Measurements from ENCODE around the gene IFT81.
"Not testable (repeated sequence)": the region's sequence is repeated elsewhere in the genome, so short reads cannot be mapped to it uniquely, and the experiment has no call there.

Gene IFT81

DNA sequence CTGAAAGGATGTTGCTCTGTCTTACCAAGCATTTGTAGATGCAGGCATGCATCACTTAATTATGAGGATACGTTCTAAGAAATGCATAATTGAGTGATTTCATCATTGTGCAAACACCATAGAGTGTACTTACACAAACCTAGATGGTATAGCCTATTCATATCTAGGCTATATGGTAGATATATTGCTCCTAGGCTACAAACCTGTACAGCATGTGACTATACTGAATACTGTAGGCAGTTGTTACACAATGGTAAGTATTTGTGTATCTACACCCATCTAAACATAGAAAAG lies 75.9 kb downstream of the IFT81 start:
- DNase-seq (ENCODE audit: low spot score in 2 of 2) (no peak), ATAC-seq (peak; percentile 28)
- Mint-ChIP-seq H3K27ac (no peak overlapping the region), H3K4me3 (no peak overlapping the region), H3K36me3 (no peaks in the 10 kb centered on the region), H3K4me1 (peaks cover 9% of the 10 kb centered on the region), H3K9me3 (no peaks in the 10 kb centered on the region)

DNA sequence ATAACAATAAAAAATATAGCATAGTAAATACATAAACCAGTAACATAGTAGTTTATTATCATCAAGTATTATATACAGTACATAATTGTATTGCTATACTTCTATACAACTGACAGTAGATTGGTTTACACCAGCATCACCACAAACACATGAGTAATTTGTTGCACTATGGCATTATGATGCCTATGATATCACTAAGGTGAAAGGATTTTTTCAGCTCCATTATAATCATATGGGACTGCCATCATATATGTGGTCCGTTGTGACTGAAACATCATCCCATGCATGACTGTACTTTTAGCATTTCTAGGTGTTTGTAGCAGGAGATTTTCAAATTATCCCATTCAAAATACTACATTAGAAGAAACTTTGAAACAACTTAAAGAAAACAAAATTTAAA lies 77.8 kb downstream of the IFT81 start:
- Mint-ChIP-seq H3K27ac (no peak overlapping the region), H3K4me1 (peaks cover 9% of the 10 kb centered on the region), H3K36me3 (no peaks in the 10 kb centered on the region), H3K4me3 (no peak overlapping the region), H3K9me3 (no peaks in the 10 kb centered on the region)
- ATAC-seq (peak; percentile 51), DNase-seq (ENCODE audit: low spot score in 2 of 2) (no peak)

DNA sequence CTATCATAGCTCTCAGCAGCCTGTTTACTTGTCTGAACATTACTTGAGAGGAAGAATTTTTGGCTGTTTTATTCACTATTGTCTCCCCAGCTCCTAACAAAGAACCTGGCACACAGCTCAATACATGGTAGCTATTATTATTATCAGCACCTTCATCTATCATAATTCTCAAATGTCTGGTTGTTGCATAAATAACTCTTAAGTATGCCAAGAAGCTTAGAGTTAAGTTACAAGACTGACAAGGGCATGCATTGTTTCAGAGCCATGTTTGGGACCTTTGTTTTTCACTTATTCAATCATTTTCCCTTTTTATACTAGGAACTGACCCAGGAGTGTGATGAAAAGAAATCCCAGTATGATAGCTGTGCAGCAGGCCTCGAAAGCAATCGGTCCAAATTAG lies 79.4 kb downstream of the IFT81 start:
- Mint-ChIP-seq H3K4me1 (peaks cover 9% of the 10 kb centered on the region), H3K9me3 (no peaks in the 10 kb centered on the region), H3K4me3 (no peak overlapping the region), H3K36me3 (no peaks in the 10 kb centered on the region), H3K27ac (no peak overlapping the region)
- DNase-seq (ENCODE audit: low spot score in 2 of 2), result no peak
- no peak for ATAC-seq

DNA sequence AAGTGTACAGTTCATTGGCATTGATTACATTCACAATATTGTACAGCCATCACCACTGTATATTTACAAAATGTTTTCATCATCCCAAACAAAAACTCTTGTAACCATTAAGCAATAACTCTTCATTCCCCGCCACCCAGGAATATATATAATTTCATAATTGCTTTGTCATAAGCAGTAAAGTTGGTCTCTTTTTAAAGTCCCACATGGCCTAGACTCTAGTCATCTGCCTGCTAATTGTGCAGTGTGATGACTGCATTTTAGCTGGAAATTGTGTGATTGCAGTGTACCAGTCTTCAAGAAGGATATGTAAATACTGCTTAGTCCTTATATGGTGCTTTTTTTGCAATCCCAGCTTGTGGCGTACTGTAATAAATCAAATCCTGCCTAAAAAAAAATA lies 81.8 kb downstream of the IFT81 start:
- Mint-ChIP-seq H3K27ac (no peak overlapping the region), H3K9me3 (no peaks in the 10 kb centered on the region), H3K4me1 (no peaks in the 10 kb centered on the region), H3K4me3 (no peak overlapping the region), H3K36me3 (no peaks in the 10 kb centered on the region)
- ATAC-seq (no peak), DNase-seq (ENCODE audit: low spot score in 2 of 2) (no peak)

DNA sequence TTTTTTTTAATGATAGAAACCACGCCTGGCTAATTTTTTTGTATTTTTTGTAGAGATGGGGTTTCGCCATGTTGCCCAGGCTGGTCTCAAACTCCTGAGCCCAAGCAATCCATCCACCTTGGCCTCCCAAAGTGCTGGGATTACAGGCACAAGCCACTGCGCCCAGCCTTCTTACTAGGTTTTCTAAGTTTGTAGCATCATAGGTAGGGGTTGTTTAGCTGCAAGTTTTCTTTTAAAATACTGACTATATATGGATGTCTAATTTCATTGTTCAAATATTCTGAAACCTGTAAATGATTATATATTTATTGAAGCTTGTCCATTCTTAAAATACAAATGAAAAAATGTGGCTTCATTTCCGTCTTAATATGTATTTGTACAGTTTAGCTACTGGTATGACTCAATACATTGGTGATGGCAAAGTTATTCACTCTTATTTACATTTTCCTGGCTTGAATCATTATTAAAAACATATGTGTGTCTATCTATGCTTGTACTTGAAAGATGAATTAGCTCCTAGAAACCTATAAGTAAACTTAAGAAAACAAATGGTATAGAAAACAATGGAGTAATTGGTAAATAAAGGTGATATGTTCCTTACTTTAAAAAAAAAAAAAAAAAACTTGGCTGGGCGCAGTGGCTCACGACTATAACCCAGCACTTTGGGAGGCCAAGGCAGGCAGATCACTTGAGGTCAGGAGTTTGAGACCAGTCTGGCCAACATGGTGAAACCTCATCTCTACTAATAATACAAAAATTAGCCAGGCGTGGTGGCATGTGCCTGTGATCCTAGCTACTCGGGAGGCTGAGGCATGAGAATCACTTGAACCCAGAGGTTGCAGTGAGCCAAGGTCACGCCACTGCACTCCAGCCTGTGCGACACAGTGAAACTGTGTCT lies 87.7 kb downstream of the IFT81 start:
- not testable (repeated sequence) for H3K27ac Mint-ChIP-seq; H3K4me1 Mint-ChIP-seq; DNase-seq (ENCODE audit: low spot score in 2 of 2); ATAC-seq; H3K9me3 Mint-ChIP-seq; H3K4me3 Mint-ChIP-seq; H3K36me3 Mint-ChIP-seq

DNA sequence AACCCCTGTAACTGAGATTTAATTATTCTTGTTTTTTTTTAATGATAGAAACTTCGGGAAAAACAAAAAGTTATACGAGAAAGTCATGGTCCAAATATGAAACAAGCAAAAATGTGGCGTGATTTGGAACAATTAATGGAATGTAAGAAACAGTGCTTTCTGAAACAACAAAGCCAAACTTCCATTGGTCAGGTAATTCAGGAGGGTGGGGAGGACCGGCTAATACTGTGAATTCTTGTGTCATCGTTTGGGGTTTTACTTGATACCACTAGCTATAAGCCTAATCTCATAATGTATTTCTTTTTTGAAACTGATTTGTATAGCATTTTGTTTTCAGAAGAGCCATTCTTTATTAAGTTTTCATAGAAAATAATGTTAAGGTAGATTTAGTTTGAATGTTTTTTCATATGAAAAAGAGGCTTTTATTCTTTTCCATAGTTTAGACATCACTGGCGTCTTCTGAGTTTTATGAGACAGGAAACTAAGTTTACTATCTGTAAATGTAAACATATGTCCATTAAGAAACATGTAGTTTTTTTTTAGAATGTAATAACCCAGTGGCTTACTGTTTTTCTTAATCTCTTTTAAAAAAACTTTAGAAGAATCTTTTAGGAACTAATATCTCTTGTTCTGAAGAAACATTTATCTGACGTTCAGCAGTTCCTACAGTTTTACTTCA lies 94.0 kb downstream of the IFT81 start:
- Mint-ChIP-seq H3K4me1 (no peaks in the 10 kb centered on the region), H3K27ac (no peak overlapping the region), H3K4me3 (no peak overlapping the region), H3K9me3 (peaks cover under 1% of the 10 kb centered on the region), H3K36me3 (no peaks in the 10 kb centered on the region)
- no peak for DNase-seq (ENCODE audit: low spot score in 2 of 2)
- no peak for ATAC-seq

DNA sequence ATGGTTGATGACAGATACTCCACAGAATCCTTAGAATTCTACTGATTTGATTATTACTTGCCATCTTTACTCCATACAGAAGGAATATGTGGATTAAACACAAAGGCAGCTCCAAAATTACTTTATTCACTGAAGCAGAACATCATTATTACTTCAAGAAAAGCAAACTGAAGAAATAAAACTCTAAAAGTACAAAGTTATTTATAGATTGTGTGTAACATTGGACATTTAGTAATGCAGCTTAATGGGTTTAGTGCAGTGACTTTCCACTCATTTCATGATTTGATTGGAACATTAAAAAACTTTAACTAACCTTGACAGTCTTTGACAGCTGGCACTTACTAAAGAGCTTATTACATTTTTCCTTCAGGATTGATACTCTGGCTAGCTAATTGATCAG lies 97.9 kb downstream of the IFT81 start:
- Mint-ChIP-seq H3K9me3 (no peaks in the 10 kb centered on the region), H3K4me1 (no peaks in the 10 kb centered on the region)

DNA sequence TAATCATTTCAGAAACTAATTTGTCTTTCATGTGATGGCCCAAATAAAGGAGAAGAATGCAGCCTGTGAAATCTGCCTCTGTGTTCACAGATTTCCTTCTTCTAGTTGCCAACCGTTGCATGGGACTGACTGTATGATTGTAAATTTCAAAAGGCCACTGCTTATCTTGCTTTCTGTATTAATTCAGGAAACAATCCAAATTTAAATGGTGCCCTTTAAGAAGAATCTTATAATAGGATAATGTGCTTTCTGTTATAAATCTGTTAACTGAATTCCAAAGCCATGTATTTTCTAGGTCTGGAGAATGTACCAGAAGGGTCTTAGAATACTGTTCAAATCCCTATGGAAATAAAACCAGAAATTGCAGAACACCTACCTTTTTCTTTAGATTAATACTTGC lies 98.3 kb downstream of the IFT81 start:
- Mint-ChIP-seq H3K36me3 (no peaks in the 10 kb centered on the region), H3K27ac (no peak overlapping the region), H3K9me3 (no peaks in the 10 kb centered on the region), H3K4me1 (no peaks in the 10 kb centered on the region), H3K4me3 (no peak overlapping the region)
- ATAC-seq (no peak), DNase-seq (ENCODE audit: low spot score in 2 of 2) (no peak)

More for the DNA sequence above, 97.9 kb downstream of the IFT81 start:
- H3K36me3 Mint-ChIP-seq, result no peaks in the 10 kb centered on the region
- no peak for ATAC-seq
- no peak overlapping the region for H3K27ac Mint-ChIP-seq
- no peak for DNase-seq (ENCODE audit: low spot score in 2 of 2)
- H3K4me3 Mint-ChIP-seq, result no peak overlapping the region

DNA sequence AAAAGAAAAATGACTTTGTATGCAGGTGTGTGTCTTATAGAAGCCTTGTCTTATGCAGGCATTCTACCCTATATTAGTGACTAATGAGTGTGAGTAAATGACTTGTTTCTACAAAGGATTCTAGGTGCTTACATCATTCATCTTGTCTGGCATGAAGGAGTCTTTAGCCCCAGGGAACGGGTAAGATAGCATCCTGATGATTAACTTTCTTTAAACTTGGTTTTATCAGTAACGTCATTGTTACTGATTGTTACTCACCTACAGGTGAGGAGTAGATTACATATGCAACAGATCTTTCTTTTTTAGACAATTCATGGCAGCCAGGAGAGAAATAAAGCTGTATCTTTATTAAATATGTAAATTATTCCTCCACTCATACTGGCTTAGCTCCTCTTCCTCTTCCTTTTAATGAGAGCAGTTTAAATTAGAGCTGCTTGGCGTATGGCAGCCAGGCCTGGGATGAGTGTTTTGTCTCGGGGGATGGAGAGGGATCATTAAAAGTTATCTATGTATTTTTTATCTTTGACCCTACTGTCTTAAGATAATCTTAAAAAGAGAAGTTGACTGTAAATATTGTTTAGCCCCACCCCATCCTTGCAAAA lies 99.7 kb downstream of the IFT81 start:
- no peaks in the 10 kb centered on the region for H3K36me3 Mint-ChIP-seq
- no peaks in the 10 kb centered on the region for H3K4me1 Mint-ChIP-seq
- ATAC-seq, result no peak
- H3K9me3 Mint-ChIP-seq, result no peaks in the 10 kb centered on the region
- no peak overlapping the region for H3K4me3 Mint-ChIP-seq
- no peak overlapping the region for H3K27ac Mint-ChIP-seq
- no peak for DNase-seq (ENCODE audit: low spot score in 2 of 2)

DNA sequence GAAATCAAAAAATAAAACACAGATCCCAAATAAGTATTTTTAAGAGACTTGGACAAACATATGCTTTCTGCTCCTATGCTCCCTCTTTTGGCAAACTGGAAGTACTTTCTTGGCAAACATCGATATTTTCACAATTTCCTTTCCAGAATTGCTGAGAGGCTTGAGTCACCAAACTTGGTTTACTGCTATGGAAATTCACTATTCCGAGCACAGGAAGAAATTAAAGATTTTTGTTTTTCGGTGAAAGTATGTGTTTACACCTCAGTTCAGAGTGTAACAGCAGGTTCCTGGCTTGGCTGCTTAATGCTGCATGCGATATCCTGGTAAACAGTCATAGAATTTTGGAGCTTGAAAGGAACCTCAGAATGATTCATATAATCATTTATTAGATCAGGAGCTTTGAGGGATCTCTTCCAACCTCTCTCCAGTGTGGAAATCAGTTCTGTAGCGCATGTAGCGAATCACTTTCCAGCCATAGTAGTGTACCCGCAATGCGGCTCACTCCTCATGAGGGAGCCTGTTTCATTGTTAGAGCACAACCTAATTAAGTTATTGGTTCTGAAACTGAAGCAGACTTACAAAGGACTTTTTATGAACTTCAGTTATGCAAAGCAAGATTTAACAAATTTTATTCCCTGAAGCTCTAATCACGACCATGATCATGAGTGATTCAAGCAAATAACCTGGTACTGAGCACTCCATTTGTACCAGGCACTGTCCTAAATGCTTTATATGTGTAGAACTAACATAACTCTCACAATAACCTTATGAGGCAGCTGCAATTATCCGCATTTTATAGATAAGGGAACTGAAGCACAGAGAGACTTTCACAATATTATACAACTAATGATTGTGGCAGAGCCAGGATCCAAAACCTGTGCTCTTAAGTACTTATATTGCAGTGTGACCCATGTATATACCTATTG lies 100.5 kb downstream of the IFT81 start:
- H3K27ac Mint-ChIP-seq, result no peak overlapping the region
- ATAC-seq (no peak), DNase-seq (ENCODE audit: low spot score in 2 of 2) (no peak)
- no peaks in the 10 kb centered on the region for H3K4me1 Mint-ChIP-seq
- no peak overlapping the region for H3K4me3 Mint-ChIP-seq
- H3K36me3 Mint-ChIP-seq, result no peaks in the 10 kb centered on the region
- no peaks in the 10 kb centered on the region for H3K9me3 Mint-ChIP-seq

DNA sequence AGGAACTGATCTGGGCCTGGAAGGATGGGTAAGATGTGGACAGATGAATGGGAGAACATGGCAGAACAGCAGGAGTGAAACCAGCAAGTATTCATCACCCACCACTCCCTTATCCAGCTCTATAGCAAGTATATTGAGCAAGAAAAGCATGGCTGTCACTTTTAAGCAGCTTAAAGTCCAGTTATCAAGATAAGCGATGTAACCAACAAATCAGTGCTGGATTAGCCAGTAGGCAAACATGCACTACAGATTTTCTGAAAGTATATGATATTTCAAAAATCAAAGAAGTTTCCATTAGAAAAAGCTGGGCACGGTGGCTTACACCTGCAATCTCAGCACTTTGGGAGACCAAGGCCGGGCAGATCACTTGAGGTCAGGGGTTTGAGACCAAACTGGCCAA lies 103.0 kb downstream of the IFT81 start:
- H3K9me3 Mint-ChIP-seq, result no peaks in the 10 kb centered on the region
- ATAC-seq, result no peak

DNA sequence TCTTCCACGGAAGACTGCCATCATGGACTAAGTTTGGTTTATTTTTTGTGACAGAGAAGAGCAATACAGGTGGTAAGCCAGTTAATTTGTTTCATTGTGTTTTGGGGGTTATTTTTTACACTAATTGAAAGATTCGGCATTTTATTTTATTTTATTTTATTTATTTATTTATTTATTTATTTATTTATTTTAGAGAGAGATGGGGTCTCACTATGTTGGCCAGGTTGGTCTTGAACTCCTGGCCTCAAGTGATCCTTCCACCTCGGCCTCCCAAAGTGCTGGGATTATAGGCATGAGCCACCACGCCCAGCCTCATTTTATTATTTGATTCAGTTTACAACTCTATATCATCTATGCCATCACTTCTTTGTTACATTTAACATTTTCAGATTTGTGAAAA lies 104.2 kb downstream of the IFT81 start:
- not testable (repeated sequence) for ATAC-seq; H3K36me3 Mint-ChIP-seq; H3K9me3 Mint-ChIP-seq; H3K27ac Mint-ChIP-seq; H3K4me3 Mint-ChIP-seq; H3K4me1 Mint-ChIP-seq; DNase-seq (ENCODE audit: low spot score in 2 of 2)

More for the DNA sequence above, 103.0 kb downstream of the IFT81 start:
- H3K27ac Mint-ChIP-seq, result no peak overlapping the region
- H3K36me3 Mint-ChIP-seq, result no peaks in the 10 kb centered on the region
- no peak for DNase-seq (ENCODE audit: low spot score in 2 of 2)
- no peak overlapping the region for H3K4me3 Mint-ChIP-seq
- no peaks in the 10 kb centered on the region for H3K4me1 Mint-ChIP-seq

DNA sequence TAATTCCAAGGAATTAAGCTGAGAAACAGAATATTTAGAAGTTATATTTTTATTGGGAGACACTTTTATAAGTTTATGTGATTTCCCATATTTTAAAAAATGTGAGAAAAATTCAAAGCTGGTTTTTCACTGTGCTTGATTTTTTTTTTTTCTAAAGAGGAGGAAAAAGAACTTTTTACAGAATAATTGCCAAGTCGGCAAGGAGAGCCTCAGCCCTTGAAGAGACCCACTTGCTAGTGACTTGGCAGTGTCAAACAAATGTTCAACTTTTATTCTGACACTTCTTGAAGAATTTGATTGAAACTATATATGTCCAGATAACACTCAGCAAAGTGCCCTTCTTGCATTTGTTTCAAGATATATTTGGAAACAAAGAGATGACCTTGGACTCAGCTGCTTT lies 104.6 kb downstream of the IFT81 start:
- no peak for DNase-seq (ENCODE audit: low spot score in 2 of 2)
- Mint-ChIP-seq H3K36me3 (no peaks in the 10 kb centered on the region), H3K4me1 (no peaks in the 10 kb centered on the region), H3K27ac (no peak overlapping the region), H3K9me3 (no peaks in the 10 kb centered on the region), H3K4me3 (no peak overlapping the region)
- no peak for ATAC-seq

DNA sequence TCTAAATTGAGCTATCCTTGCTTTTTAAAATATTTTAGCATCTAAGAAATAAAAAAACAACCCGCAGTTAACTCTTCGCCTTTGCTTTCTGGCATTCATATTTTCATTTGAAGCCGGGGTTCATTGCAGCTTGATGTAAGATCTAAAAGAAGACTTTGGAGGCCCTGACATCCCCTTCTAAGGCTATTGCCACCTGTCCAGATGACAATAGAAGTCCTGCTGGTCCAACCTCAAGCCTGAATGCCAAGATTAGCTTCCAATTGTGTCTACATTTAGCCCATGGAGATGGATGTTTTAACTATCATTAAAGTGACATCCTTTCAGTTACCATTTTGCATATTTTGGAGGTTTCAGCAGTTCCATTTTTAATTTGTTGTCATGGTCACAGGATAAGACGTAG lies 105.3 kb downstream of the IFT81 start:
- ATAC-seq (no peak), DNase-seq (ENCODE audit: low spot score in 2 of 2) (no peak)
- Mint-ChIP-seq H3K27ac (no peak overlapping the region), H3K9me3 (no peaks in the 10 kb centered on the region), H3K4me3 (no peak overlapping the region), H3K4me1 (no peaks in the 10 kb centered on the region), H3K36me3 (no peaks in the 10 kb centered on the region)

DNA sequence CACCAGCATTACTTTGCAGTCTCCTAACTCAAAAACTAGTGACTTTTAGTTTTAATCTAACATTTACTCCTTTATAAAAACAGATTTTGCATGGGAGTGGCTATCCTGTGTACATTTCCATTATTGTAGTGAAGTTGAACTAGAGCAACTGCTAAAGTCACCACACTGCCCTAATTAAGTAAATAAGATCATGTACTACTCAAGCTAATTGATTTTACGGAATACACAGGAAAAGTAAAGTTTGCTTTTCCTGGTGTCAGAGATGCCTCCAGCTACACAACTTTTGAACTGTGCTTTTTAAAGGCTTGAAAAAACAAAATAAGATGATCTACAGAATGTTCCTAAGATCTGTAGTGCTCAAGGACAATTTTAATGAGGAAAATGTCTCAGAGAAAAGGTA lies 106.5 kb downstream of the IFT81 start:
- no peak for DNase-seq (ENCODE audit: low spot score in 2 of 2)
- Mint-ChIP-seq H3K4me1 (no peaks in the 10 kb centered on the region), H3K27ac (no peak overlapping the region), H3K36me3 (no peaks in the 10 kb centered on the region), H3K9me3 (no peaks in the 10 kb centered on the region), H3K4me3 (no peak overlapping the region)
- ATAC-seq, result no peak
